Panc1 (cell line): ENCODE data around the gene ZC3H10. TPM values are rescaled to one million over a fixed set of nuclear protein-coding genes. Genes with fewer than 3 reads are reported as not detected.

ENCODE experiments used
- ATAC-seq: fragments of 200-7000 bp; cut with Tn5 transposase; 2 replicates; pipeline ENCODE4 v1.9.1; 2020; ENCODE audit warnings: mild to moderate bottlenecking, moderate library complexity
- BruUV-seq: library from RNA; stranded (reverse); fragments of 400-500 nt; replicated peaks from 2 replicates; lab custom pipeline; 2021; lab: Mats Ljungman, UMichigan
- CTCF ChIA-PET: fragments of 300-600 bp; sonication (Branson Sonifier 250); formaldehyde crosslinking; loops from one replicate; lab custom pipeline; 2022; ENCODE audit warnings: antibody characterized with exemption; lab: Charles Lee
- POLR2A ChIA-PET: fragments of 300-600 bp; sonication (Branson Sonifier 250); formaldehyde crosslinking; loops from one replicate; lab custom pipeline; 2022; ENCODE audit warnings: antibody characterized with exemption; lab: Charles Lee
- DNase-seq: peaks from one replicate; pipeline ENCODE4 v3.0.0-alpha.2; 2010; ENCODE audit warnings: low read depth, low spot score
- H3K27ac ChIP-seq: 2 replicates; pipeline ENCODE4 v1.5.1; 2011; ENCODE audit warnings: mild to moderate bottlenecking, low read length, inconsistent platforms
- H3K27me3 ChIP-seq: fragments of 200-500 bp; sonication (Bioruptor generic); 2 replicates; pipeline ENCODE4 v1.6.0; 2014; ENCODE audit warnings: low read length, inconsistent platforms; ENCODE audit not compliant: control insufficient read depth, insufficient read depth
- H3K36me3 ChIP-seq: fragments of 200-500 bp; sonication (Bioruptor generic); 2 replicates; pipeline ENCODE4 v1.5.1; 2014; ENCODE audit warnings: inconsistent platforms, mild to moderate bottlenecking, low read length, moderate library complexity; ENCODE audit not compliant: control insufficient read depth, insufficient read depth
- H3K4me1 ChIP-seq: 2 replicates; pipeline ENCODE4 v1.5.1; 2011; ENCODE audit warnings: inconsistent platforms, mild to moderate bottlenecking, low read length, moderate library complexity; ENCODE audit not compliant: control insufficient read depth, insufficient read depth
- H3K4me3 ChIP-seq, 2 experiments: 2 replicates each; pipeline ENCODE4 v1.5.1; 2011 to 2012; ENCODE audit warnings: low read depth in 2 of 2, low read length in 2 of 2, mild to moderate bottlenecking in 2 of 2, inconsistent platforms in 1 of 2, moderate library complexity in 1 of 2
- H3K9me3 ChIP-seq: fragments of 200-500 bp; sonication (Bioruptor generic); 2 replicates; pipeline ENCODE4 v1.5.1; 2014; ENCODE audit warnings: low read depth, mild to moderate bottlenecking, inconsistent platforms, low read length, moderate library complexity; ENCODE audit not compliant: control insufficient read depth, insufficient read depth
- POLR2AphosphoS5 ChIP-seq: IDR thresholded peaks from 2 replicates; pipeline ENCODE4 v1.6.1; 2012; ENCODE audit warnings: mild to moderate bottlenecking, low read depth, low read length, moderate library complexity
- SIN3A ChIP-seq: IDR thresholded peaks from 2 replicates; pipeline ENCODE4 v1.6.1; 2012; ENCODE audit warnings: low read depth, mild to moderate bottlenecking, low read length, moderate library complexity, borderline replicate concordance; ENCODE audit not compliant: insufficient read depth
- TCF7L2 ChIP-seq: IDR thresholded peaks from 2 replicates; pipeline ENCODE4 v1.6.1; 2011; ENCODE audit warnings: mild to moderate bottlenecking, low read depth, low read length, inconsistent platforms
- in situ Hi-C: cut with HindIII; loops from 2 replicates; pipeline ENCODE4 v1.10.0; 2016; ENCODE audit warnings: low sequenced_read_pairs, low pct_unique_long_range_greater_than_20kb
- intact Hi-C: fragments of 100-400 bp; cut with micrococcal nuclease; formaldehyde crosslinking; loops from one replicate; pipeline ENCODE4 v1.10.0; 2022; ENCODE audit not compliant: unreplicated experiment
- total RNA-seq: library from RNA; stranded (reverse); gene quantifications from one replicate; pipeline ENCODE4 v1.2.1, GENCODE V29; 2021; ENCODE audit not compliant: unreplicated experiment
- TF ChIP-seq, protein P1 (sequence below): fragments of 450-650 bp; IDR thresholded peaks from 2 replicates; pipeline ENCODE4 v1.5.1; 2017; ENCODE audit warnings: mild to moderate bottlenecking
- TF ChIP-seq, protein P2 (sequence below), 2 experiments: IDR thresholded peaks; 2 replicates each; pipeline ENCODE4 v1.6.1; 2011 to 2012; ENCODE audit warnings: low read depth in 2 of 2, control low read depth in 1 of 2, low read length in 1 of 2, mild to moderate bottlenecking in 1 of 2, moderate library complexity in 1 of 2; ENCODE audit not compliant: insufficient read depth in 1 of 2

Gene ZC3H10
- total RNA-seq, 1 experiment from 2014 or later: 6.0 TPM

GRCh38 chr12:56110571-56110970, 7.5 kb upstream of the ZC3H10 start:
- no peaks in the 10 kb centered on the region for H3K9me3 ChIP-seq
- H3K27ac ChIP-seq: no peak overlapping the region
- in situ Hi-C loops (no loop called here), intact Hi-C loops (loop anchor here (10.0 kb wide), 1 partner anchor 66 kb away; the partner anchor contains the start of gene RPS26)
- DNase-seq: no peak
- H3K27me3 ChIP-seq: no peaks in the 10 kb centered on the region
- BruUV-seq: no TSS peak
- CTCF ChIA-PET: no interaction called here
- H3K36me3 ChIP-seq: peaks cover 45% of the 10 kb centered on the region
- H3K4me3 ChIP-seq: no peak overlapping the region
- no peak for ATAC-seq
- no peak for TF ChIP-seq SIN3A
- TF ChIP-seq, protein P1, sequence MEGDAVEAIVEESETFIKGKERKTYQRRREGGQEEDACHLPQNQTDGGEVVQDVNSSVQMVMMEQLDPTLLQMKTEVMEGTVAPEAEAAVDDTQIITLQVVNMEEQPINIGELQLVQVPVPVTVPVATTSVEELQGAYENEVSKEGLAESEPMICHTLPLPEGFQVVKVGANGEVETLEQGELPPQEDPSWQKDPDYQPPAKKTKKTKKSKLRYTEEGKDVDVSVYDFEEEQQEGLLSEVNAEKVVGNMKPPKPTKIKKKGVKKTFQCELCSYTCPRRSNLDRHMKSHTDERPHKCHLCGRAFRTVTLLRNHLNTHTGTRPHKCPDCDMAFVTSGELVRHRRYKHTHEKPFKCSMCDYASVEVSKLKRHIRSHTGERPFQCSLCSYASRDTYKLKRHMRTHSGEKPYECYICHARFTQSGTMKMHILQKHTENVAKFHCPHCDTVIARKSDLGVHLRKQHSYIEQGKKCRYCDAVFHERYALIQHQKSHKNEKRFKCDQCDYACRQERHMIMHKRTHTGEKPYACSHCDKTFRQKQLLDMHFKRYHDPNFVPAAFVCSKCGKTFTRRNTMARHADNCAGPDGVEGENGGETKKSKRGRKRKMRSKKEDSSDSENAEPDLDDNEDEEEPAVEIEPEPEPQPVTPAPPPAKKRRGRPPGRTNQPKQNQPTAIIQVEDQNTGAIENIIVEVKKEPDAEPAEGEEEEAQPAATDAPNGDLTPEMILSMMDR: no peak
- TF ChIP-seq, protein P2, sequence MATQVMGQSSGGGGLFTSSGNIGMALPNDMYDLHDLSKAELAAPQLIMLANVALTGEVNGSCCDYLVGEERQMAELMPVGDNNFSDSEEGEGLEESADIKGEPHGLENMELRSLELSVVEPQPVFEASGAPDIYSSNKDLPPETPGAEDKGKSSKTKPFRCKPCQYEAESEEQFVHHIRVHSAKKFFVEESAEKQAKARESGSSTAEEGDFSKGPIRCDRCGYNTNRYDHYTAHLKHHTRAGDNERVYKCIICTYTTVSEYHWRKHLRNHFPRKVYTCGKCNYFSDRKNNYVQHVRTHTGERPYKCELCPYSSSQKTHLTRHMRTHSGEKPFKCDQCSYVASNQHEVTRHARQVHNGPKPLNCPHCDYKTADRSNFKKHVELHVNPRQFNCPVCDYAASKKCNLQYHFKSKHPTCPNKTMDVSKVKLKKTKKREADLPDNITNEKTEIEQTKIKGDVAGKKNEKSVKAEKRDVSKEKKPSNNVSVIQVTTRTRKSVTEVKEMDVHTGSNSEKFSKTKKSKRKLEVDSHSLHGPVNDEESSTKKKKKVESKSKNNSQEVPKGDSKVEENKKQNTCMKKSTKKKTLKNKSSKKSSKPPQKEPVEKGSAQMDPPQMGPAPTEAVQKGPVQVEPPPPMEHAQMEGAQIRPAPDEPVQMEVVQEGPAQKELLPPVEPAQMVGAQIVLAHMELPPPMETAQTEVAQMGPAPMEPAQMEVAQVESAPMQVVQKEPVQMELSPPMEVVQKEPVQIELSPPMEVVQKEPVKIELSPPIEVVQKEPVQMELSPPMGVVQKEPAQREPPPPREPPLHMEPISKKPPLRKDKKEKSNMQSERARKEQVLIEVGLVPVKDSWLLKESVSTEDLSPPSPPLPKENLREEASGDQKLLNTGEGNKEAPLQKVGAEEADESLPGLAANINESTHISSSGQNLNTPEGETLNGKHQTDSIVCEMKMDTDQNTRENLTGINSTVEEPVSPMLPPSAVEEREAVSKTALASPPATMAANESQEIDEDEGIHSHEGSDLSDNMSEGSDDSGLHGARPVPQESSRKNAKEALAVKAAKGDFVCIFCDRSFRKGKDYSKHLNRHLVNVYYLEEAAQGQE (IDR thresholded peaks at IDR 0.05; ENCODE audit: insufficient read depth in 1 of 2, low read depth in 2 of 2, low read length in 1 of 2): no peak
- TF ChIP-seq POLR2AphosphoS5: no peak
- TF ChIP-seq TCF7L2: no peak
- POLR2A ChIA-PET: no interaction called here
- peaks cover 22% of the 10 kb centered on the region for H3K4me1 ChIP-seq

DNA sequence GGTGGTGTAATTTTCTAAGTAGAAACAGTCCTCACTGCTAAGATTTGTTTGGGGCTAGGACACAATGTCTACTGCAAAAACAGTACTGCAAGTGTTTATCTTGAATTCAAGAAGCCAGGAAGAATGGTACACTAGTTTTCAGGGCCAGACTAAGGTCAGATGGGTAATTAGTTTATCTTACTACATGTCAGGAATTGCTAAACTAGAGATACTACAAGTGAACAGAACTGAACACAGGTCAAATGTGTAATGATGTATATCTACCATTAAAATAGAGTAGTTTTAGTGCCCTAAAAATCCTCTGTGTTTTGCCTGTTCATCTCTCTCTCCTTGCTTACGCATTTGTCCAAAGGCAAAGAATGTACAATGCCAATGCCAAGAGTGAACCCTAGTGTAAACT, 4.0 kb upstream of the ZC3H10 start:
- in situ Hi-C loops: no loop called here
- Histone ChIP-seq H3K27ac (no peak overlapping the region), H3K9me3 (no peaks in the 10 kb centered on the region), H3K36me3 (peaks cover 36% of the 10 kb centered on the region), H3K27me3 (no peaks in the 10 kb centered on the region), H3K4me1 (peaks cover 18% of the 10 kb centered on the region), H3K4me3 (no peak overlapping the region)
- CTCF ChIA-PET: no interaction called here
- DNase-seq (no peak), ATAC-seq (no peak)
- no TSS peak for BruUV-seq
- TF ChIP-seq SIN3A (no peak), TCF7L2 (no peak)
- intact Hi-C loops: loop anchor here (10.0 kb wide), 1 partner anchor 69 kb away; the partner anchor contains the start of gene RPS26
- POLR2A ChIA-PET: no interaction called here

DNA sequence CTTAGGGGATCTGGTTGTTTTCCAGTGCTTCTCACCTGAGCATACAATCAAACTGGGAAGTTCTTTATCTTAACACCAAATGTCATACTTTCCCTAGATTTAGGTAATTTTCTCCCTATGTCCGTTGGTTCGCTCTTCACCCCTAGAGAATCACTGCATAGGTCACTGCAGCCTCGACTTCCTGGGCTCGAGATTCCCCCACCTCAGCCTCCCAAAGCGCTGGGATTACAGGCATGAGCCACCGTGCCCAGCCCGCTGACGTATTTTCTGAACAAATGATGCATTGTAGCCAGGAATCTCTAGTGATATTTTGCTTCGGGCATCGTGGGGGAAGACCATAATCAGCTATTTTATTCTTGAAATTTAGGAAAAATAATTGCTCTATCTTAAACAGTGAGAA, 2.7 kb upstream of the ZC3H10 start:
- peaks cover 30% of the 10 kb centered on the region for H3K4me1 ChIP-seq
- ATAC-seq (no peak), DNase-seq (no peak)
- intact Hi-C loops: loop anchor here (5.0 to 10.0 kb wide), 2 partner anchors 42 to 71 kb away; partner anchors contain the start of genes MYL6 and RPS26
- peaks cover 29% of the 10 kb centered on the region for H3K36me3 ChIP-seq
- in situ Hi-C loops: no loop called here
- TSS peak; percentile 90 for BruUV-seq
- POLR2A ChIA-PET: interaction anchor here (0.7 kb wide), 2 partner anchors 13 to 22 kb away, joined by 4 to 7 read pairs; no protein-coding TSS in a partner anchor
- peak overlapping the region; percentile 95 for H3K27ac ChIP-seq
- H3K4me3 ChIP-seq: peak overlapping the region; percentile 69 to 100
- TF ChIP-seq, protein P1: no peak
- TF ChIP-seq POLR2AphosphoS5: no peak
- no peak for TF ChIP-seq TCF7L2
- TF ChIP-seq, protein P2 (IDR thresholded peaks at IDR 0.05; ENCODE audit: insufficient read depth in 1 of 2, low read depth in 2 of 2, low read length in 1 of 2): no peak
- TF ChIP-seq SIN3A: no peak
- H3K9me3 ChIP-seq: no peaks in the 10 kb centered on the region
- no peaks in the 10 kb centered on the region for H3K27me3 ChIP-seq
- CTCF ChIA-PET: no interaction called here
